H1 (cell line): ENCODE results near the gene LTC4S. TPM values are rescaled to one million over a fixed set of nuclear protein-coding genes. Genes with fewer than 3 reads are reported as not detected.

Source experiments
- CTCF ChIA-PET: fragments of 300-600 bp; sonication (Branson Sonifier 250); formaldehyde crosslinking; loops from one replicate; lab custom pipeline; 2021; ENCODE audit not compliant: partially characterized antibody; lab: Charles Lee
- POLR2A ChIA-PET: fragments of 300-600 bp; sonication (Branson Sonifier 250); formaldehyde crosslinking; loops from one replicate; lab custom pipeline; 2021; ENCODE audit warnings: inconsistent platforms; ENCODE audit not compliant: partially characterized antibody; lab: Charles Lee
- DNase-seq, 2 experiments: peaks; one replicate each; pipeline versions ENCODE4 v3.0.0 to v3.0.0-alpha.2; 2010 to 2022; ENCODE audit warnings: low spot score in 2 of 2, low read depth in 1 of 2, mixed read lengths in 1 of 2
- FAIRE-seq: peaks from 2 replicates; lab custom pipeline; 2011; peaks lifted over from hg19 to GRCh38; lab: Jason Lieb, UNC
- H2AFZ ChIP-seq: 2 replicates; pipeline ENCODE4 v1.8.1; 2012; ENCODE audit warnings: low read length, inconsistent platforms
- H2AK5ac ChIP-seq: 2 replicates; pipeline ENCODE4 v1.6.1; 2013; ENCODE audit warnings: low read depth, low read length
- H2BK120ac ChIP-seq: replicated peaks from 2 replicates; pipeline ENCODE3; 2013; ENCODE audit warnings: low read depth, low read length, inconsistent platforms
- H2BK12ac ChIP-seq: 2 replicates; pipeline ENCODE4 v1.6.1; 2013; ENCODE audit warnings: low read depth, low read length
- H2BK15ac ChIP-seq: 2 replicates; pipeline ENCODE4 v1.6.1; 2013; ENCODE audit warnings: low read length
- H2BK20ac ChIP-seq: 2 replicates; pipeline ENCODE4 v1.6.1; 2013; ENCODE audit warnings: low read length
- H2BK5ac ChIP-seq: 2 replicates; pipeline ENCODE4 v1.6.1; 2013; ENCODE audit warnings: low read depth, low read length
- H3K14ac ChIP-seq: 2 replicates; pipeline ENCODE4 v1.6.1; 2013; ENCODE audit warnings: inconsistent platforms; ENCODE audit not compliant: insufficient read length
- H3K18ac ChIP-seq: 2 replicates; pipeline ENCODE4 v1.6.1; 2013; ENCODE audit warnings: low read length; ENCODE audit errors: extremely low read depth
- H3K23ac ChIP-seq: 2 replicates; pipeline ENCODE4 v1.6.1; 2013; ENCODE audit warnings: inconsistent platforms; ENCODE audit not compliant: insufficient read length
- H3K23me2 ChIP-seq: 2 replicates; pipeline ENCODE4 v1.6.1; 2013; ENCODE audit warnings: low read depth, low read length
- H3K27ac ChIP-seq: 2 replicates; pipeline ENCODE4 v1.6.1; 2011; ENCODE audit warnings: low read depth, low read length, inconsistent platforms
- H3K27me3 ChIP-seq, 4 experiments: replicated peaks in 1 of 4; 1 replicate in 1 of 4; 2 replicates in 3 of 4; pipeline versions ENCODE4 v1.6.1 to v1.8.1; 2011 to 2013; ENCODE audit warnings: low read length in 3 of 4, mild to moderate bottlenecking in 3 of 4, inconsistent platforms in 2 of 4, mixed read lengths in 2 of 4, moderate library complexity in 1 of 4; ENCODE audit not compliant: control insufficient read depth in 3 of 4, insufficient read depth in 3 of 4; ENCODE audit errors: extremely low read depth in 1 of 4
- H3K36me3 ChIP-seq, 4 experiments: 2 replicates each; pipeline versions ENCODE4 v1.6.1 to v1.8.1; 2011 to 2013; ENCODE audit warnings: mild to moderate bottlenecking in 4 of 4, low read length in 3 of 4, moderate library complexity in 2 of 4, control low read depth in 1 of 4, inconsistent platforms in 1 of 4; ENCODE audit not compliant: insufficient read depth in 4 of 4, control insufficient read depth in 2 of 4
- H3K4ac ChIP-seq: replicated peaks from 2 replicates; pipeline ENCODE3; 2013; ENCODE audit warnings: low read length, low read depth, mixed read lengths, inconsistent platforms; ENCODE audit not compliant: insufficient read length
- H3K4me1 ChIP-seq, 4 experiments: replicated peaks in 1 of 4; 1 replicate in 1 of 4; 2 replicates in 3 of 4; pipeline versions ENCODE4 v1.6.1 to v1.8.1; 2011 to 2013; ENCODE audit warnings: low read length in 3 of 4, inconsistent platforms in 2 of 4, mixed read lengths in 1 of 4; ENCODE audit not compliant: insufficient read depth in 4 of 4, control insufficient read depth in 3 of 4
- H3K4me2 ChIP-seq, 2 experiments: 2 replicates each; pipeline versions ENCODE4 v1.6.1 to v1.8.1; 2011 to 2013; ENCODE audit warnings: low read depth in 2 of 2, low read length in 2 of 2, control low read depth in 1 of 2, inconsistent platforms in 1 of 2, mild to moderate bottlenecking in 1 of 2; ENCODE audit not compliant: insufficient read depth in 1 of 2
- H3K4me3 ChIP-seq, 4 experiments: fragments of 200-600, 300-600 bp in 1 of 4; sonication (generic), shearing (Covaris generic), sonication (Bioruptor Twin) in 1 of 4; 2 replicates each; pipeline versions ENCODE4 v1.5.1 to v1.8.1; 2011 to 2016; ENCODE audit warnings: low read length in 4 of 4, low read depth in 3 of 4, control low read depth in 2 of 4, inconsistent platforms in 2 of 4, mild to moderate bottlenecking in 2 of 4, mixed read lengths in 1 of 4, moderate library complexity in 1 of 4; ENCODE audit not compliant: insufficient read depth in 2 of 4; ENCODE audit errors: extremely low read depth in 1 of 4
- H3K56ac ChIP-seq: replicated peaks from 2 replicates; pipeline ENCODE3; 2013; ENCODE audit warnings: low read depth, mild to moderate bottlenecking, mixed read lengths, low read length, inconsistent platforms; ENCODE audit not compliant: insufficient read length
- H3K79me1 ChIP-seq: 2 replicates; pipeline ENCODE4 v1.6.1; 2013; ENCODE audit warnings: low read depth, low read length, control low read depth
- H3K79me2 ChIP-seq, 2 experiments: 2 replicates each; pipeline versions ENCODE4 v1.6.1 to v1.8.1; 2012 to 2013; ENCODE audit warnings: low read length in 2 of 2, mild to moderate bottlenecking in 2 of 2, inconsistent platforms in 1 of 2; ENCODE audit not compliant: insufficient read depth in 2 of 2, control insufficient read depth in 1 of 2
- H3K9ac ChIP-seq, 4 experiments: replicated peaks in 1 of 4; 1 replicate in 1 of 4; 2 replicates in 3 of 4; pipeline versions ENCODE4 v1.6.1 to v1.8.1; 2011 to 2013; ENCODE audit warnings: low read depth in 3 of 4, low read length in 3 of 4, control low read depth in 2 of 4, mild to moderate bottlenecking in 2 of 4, moderate library complexity in 2 of 4, inconsistent platforms in 1 of 4; ENCODE audit errors: extremely low read depth in 1 of 4
- H3K9me3 ChIP-seq, 2 experiments: 2 replicates each; pipeline versions ENCODE4 v1.6.1 to v1.8.1; 2012 to 2013; ENCODE audit warnings: mild to moderate bottlenecking in 2 of 2, moderate library complexity in 2 of 2, control low read depth in 1 of 2, inconsistent platforms in 1 of 2, low read depth in 1 of 2, low read length in 1 of 2, mixed read lengths in 1 of 2; ENCODE audit not compliant: insufficient read depth in 2 of 2
- H4K20me1 ChIP-seq, 2 experiments: replicated peaks in 1 of 2; 2 replicates each; pipeline versions ENCODE3 to v1.8.1; 2011 to 2013; ENCODE audit warnings: inconsistent platforms in 2 of 2, low read length in 2 of 2, mild to moderate bottlenecking in 1 of 2; ENCODE audit not compliant: insufficient read depth in 2 of 2, control insufficient read depth in 1 of 2
- H4K5ac ChIP-seq: 2 replicates; pipeline ENCODE4 v1.6.1; 2013; ENCODE audit warnings: low read length, low read depth, mixed read lengths, inconsistent platforms; ENCODE audit not compliant: insufficient read length
- H4K8ac ChIP-seq: 2 replicates; pipeline ENCODE4 v1.8.0; 2013; ENCODE audit warnings: mild to moderate bottlenecking, moderate library complexity, low read length, inconsistent platforms; ENCODE audit not compliant: insufficient read depth; ENCODE audit errors: extremely low read depth
- H4K91ac ChIP-seq: replicated peaks from 2 replicates; pipeline ENCODE3; 2013; ENCODE audit warnings: low read length, mixed read lengths, inconsistent platforms; ENCODE audit not compliant: insufficient read length
- BCL11A ChIP-seq, 2 experiments: IDR thresholded peaks; one replicate each; pipeline ENCODE4 v1.6.1; 2011; ENCODE audit warnings: low read depth in 2 of 2, low read length in 2 of 2, mild to moderate bottlenecking in 2 of 2
- CHD2 ChIP-seq: IDR thresholded peaks from 2 replicates; pipeline ENCODE4 v1.6.1; 2012; ENCODE audit warnings: low read length, improper control_type of control experiment
- EZH2 ChIP-seq: fragments of 200-600 bp; sonication (generic); IDR thresholded peaks from 2 replicates; pipeline ENCODE4 v1.7.1; 2012; ENCODE audit warnings: low read depth, mild to moderate bottlenecking, moderate library complexity, low read length, inconsistent platforms; ENCODE audit not compliant: severe bottlenecking
- POLR2A ChIP-seq, 2 experiments: IDR thresholded peaks; 1 replicate in 1 of 2; 2 replicates in 1 of 2; pipeline ENCODE4 v1.6.1; 2011; ENCODE audit warnings: low read depth in 2 of 2, low read length in 2 of 2, mild to moderate bottlenecking in 2 of 2; ENCODE audit errors: control extremely low read depth in 1 of 2
- POLR2AphosphoS5 ChIP-seq: IDR thresholded peaks from 2 replicates; pipeline ENCODE4 v1.6.1; 2011; ENCODE audit warnings: low read depth, low read length
- SP1 ChIP-seq: IDR thresholded peaks from 2 replicates; pipeline ENCODE4 v1.6.1; 2011; ENCODE audit warnings: low read depth, low read length
- WGBS, 2 experiments: shearing (Covaris generic) in 1 of 2; methylation state at CpG; one replicate each; pipeline versions ENCODE4 v1.1.6 to v1.1.7; 2013 to 2015; ENCODE audit warnings: low lambda C conversion rate in 2 of 2, mixed read lengths in 2 of 2, inconsistent platforms in 1 of 2, low coverage in 1 of 2, missing lambda C conversion rate in 1 of 2; ENCODE audit not compliant: insufficient replicate concordance in 2 of 2, insufficient coverage in 1 of 2, insufficient read length in 1 of 2; ENCODE audit errors: extremely low coverage in 1 of 2, missing lambda C conversion rate in 1 of 2; 5-methylcytosine and 5-hydroxymethylcytosine counted together
- polyA plus RNA-seq, 7 experiments: library from polyadenylated mRNA; depleted of rRNA in 3 of 7; stranded (reverse) in 5 of 7; unstranded in 2 of 7; fragments of >200 nt in 5 of 7; fragments of 200-250 nt in 2 of 7; gene quantifications; 1 replicate in 5 of 7; 2 replicates in 1 of 7; 4 replicates in 1 of 7; pipeline versions ENCODE4 v1.2.1 to v1.2.3, GENCODE V29; 2011 to 2013; ENCODE audit warnings: missing spikeins in 2 of 7, mixed read lengths in 2 of 7
- total RNA-seq: library from RNA; stranded (reverse); fragmentation: NEBNext Ultra II Directional; extraction: Animal tissue kit (Norgen Biotek cat#: 25700); gene quantifications from 2 replicates; pipeline ENCODE4 v1.2.1, GENCODE V29; 2021

The LTC4S gene
- total and polyA plus RNA-seq, 2 of the 8 experiments (the other 6 are each of a cell fraction or from before 2014, with no cell fraction given) = 2.2 to 3.7 TPM

DNA sequence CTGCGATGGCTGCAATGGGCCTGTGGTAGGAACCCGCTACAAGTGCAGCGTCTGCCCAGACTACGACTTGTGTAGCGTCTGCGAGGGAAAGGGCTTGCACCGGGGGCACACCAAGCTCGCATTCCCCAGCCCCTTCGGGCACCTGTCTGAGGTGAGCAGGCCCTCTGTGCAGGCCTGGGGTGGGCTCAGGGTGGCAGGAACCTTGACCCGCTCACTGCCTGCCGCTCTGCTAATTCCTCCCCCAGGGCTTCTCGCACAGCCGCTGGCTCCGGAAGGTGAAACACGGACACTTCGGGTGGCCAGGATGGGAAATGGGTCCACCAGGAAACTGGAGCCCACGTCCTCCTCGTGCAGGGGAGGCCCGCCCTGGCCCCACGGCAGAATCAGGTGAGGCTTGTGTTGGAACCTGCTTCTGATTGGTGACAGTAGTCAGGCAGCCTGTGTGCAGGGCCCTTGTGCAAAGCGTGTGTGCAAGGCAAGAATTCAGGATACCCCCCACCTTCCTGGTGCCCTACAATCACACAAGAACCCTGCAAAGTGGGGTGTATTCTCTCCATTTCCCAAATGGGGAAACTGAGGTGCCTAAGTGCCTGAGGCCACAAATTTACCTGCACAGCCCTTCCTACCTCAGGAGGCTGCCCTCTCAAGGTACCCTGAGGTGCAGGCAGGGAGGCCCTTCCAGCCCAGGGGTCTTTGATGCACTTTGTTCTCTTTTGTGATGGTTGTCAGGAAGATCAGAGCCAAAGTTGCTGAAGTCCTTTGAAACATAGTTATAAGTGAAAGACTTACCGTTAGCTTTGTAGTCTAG, 30.4 kb downstream of the LTC4S start:
- Histone ChIP-seq H4K8ac (no peak overlapping the region; the same call in 1 of the 2 replicates), H3K9ac (no peak overlapping the region), H3K23ac (no peak overlapping the region), H4K5ac (no peak overlapping the region), H3K4me1 (peaks cover 5 to 26% (median 25%) of the 10 kb centered on the region in 4 experiments), H2BK120ac (no peak overlapping the region), H3K4ac (no peak overlapping the region), H3K14ac (no peak overlapping the region), H3K79me1 (peaks cover 8% of the 10 kb centered on the region)
- CTCF ChIA-PET = interaction anchor here (0.8 to 1.4 kb wide), 3 partner anchors 22 to 45 kb away, joined by 3 read pairs; no protein-coding TSS in a partner anchor
- no peak for DNase-seq
- TF ChIP-seq BCL11A (IDR thresholded peaks at IDR 0.05; ENCODE audit: low read depth in 2 of 2, low read length in 2 of 2) (no peak), SP1 (no peak), POLR2A (IDR thresholded peaks at IDR 0.05; ENCODE audit: control extremely low read depth in 1 of 2, low read depth in 2 of 2, low read length in 2 of 2) (peak in 1 of 2 experiments; percentile 21; a peak in 2 of 3 replicates), POLR2AphosphoS5 (peak; percentile 5; the same call in 1 of the 2 replicates), CHD2 (no peak), EZH2 (no peak)
- TF ChIP-seq, all 59 proteins: peak for 2
- no peak overlapping the region for H3K56ac ChIP-seq
- POLR2A ChIA-PET = interaction anchor here (1.2 to 3.1 kb wide), 3 partner anchors 9 to 22 kb away, joined by 3 to 9 read pairs (median 5); no protein-coding TSS in a partner anchor
- H3K4me2 ChIP-seq = no peak overlapping the region
- H2BK5ac ChIP-seq = no peak overlapping the region
- H2BK15ac ChIP-seq = no peak overlapping the region
- no peak overlapping the region for H2AK5ac ChIP-seq
- H4K20me1 ChIP-seq = peaks cover 8 to 25% of the 10 kb centered on the region in 2 experiments
- no peak overlapping the region for H2AFZ ChIP-seq
- peaks cover 4 to 28% of the 10 kb centered on the region in 2 experiments; a peak in 2 of 4 replicates for H3K79me2 ChIP-seq
- no peak overlapping the region for H4K91ac ChIP-seq
- no peaks in the 10 kb centered on the region for H3K9me3 ChIP-seq
- no peak overlapping the region for H2BK20ac ChIP-seq
- H2BK12ac ChIP-seq = no peak overlapping the region
- FAIRE-seq = no peak
- WGBS, 2 experiments = 95% methylated on average over 22 of the region's 22 CpGs; no CpG with 5 or more reads in 1 of the 2 experiments
- no peaks in the 10 kb centered on the region for H3K27me3 ChIP-seq
- 0 out of 2 replicates have a peak overlapping the region, but pooled peaks have one; percentile 27 for H3K27ac ChIP-seq
- no peak overlapping the region for H3K4me3 ChIP-seq
- peaks cover 2% of the 10 kb centered on the region; the same call in 1 of the 2 replicates for H3K23me2 ChIP-seq
- H3K36me3 ChIP-seq = peaks cover 10 to 54% (median 37%) of the 10 kb centered on the region in 4 experiments
- H3K18ac ChIP-seq = no peak overlapping the region
